HL-60 (cell line): ENCODE results near the gene KBTBD8.

Experiments used
- DNase-seq, 2 experiments: peaks; one replicate each; pipeline ENCODE4 v3.0.0-alpha.2; 2010 to 2020; ENCODE audit warnings: low read depth in 1 of 2, low spot score in 1 of 2
- H3K27ac ChIP-seq: fragments of 250-450 bp; sonication (Bioruptor Pico); replicated peaks from 2 replicates; pipeline ENCODE4 v1.5.1; 2020; ENCODE audit warnings: mild to moderate bottlenecking, moderate library complexity
- H3K27me3 ChIP-seq: fragments of 250-450 bp; sonication (Bioruptor Pico); 2 replicates; pipeline ENCODE4 v1.5.1; 2021; ENCODE audit warnings: mild to moderate bottlenecking, moderate library complexity; ENCODE audit not compliant: insufficient read depth, poor library complexity, severe bottlenecking
- H3K4me3 ChIP-seq: replicated peaks from 2 replicates; pipeline ENCODE4 v1.5.1; 2011; ENCODE audit warnings: mild to moderate bottlenecking, control low read depth, low read length; ENCODE audit not compliant: insufficient read depth
- CTCF ChIP-seq: IDR thresholded peaks from one replicate; pipeline ENCODE4 v1.5.1; 2011; ENCODE audit warnings: low read length, control low read depth, inconsistent platforms; ENCODE audit not compliant: insufficient read depth
- GABPA ChIP-seq: IDR thresholded peaks from 2 replicates; pipeline ENCODE4 v1.6.1; 2012; ENCODE audit warnings: low read depth
- POLR2AphosphoS5 ChIP-seq: IDR thresholded peaks from 2 replicates; pipeline ENCODE4 v1.6.1; 2012; ENCODE audit warnings: low read depth
- SPI1 ChIP-seq: IDR thresholded peaks from 2 replicates; pipeline ENCODE4 v1.6.1; 2012; ENCODE audit warnings: low read depth, mild to moderate bottlenecking, borderline replicate concordance
- TF ChIP-seq, protein P1 (sequence below): IDR thresholded peaks from 2 replicates; pipeline ENCODE4 v1.6.1; 2012; ENCODE audit warnings: low read depth; ENCODE audit not compliant: insufficient replicate concordance

The KBTBD8 gene

GRCh38 chr3:66952357-66952756, 45.8 kb upstream of the KBTBD8 start:
- peaks cover 3% of the 10 kb centered on the region for H3K27me3 ChIP-seq
- H3K27ac ChIP-seq: no peak overlapping the region
- no peak overlapping the region for H3K4me3 ChIP-seq
- DNase-seq: no peak
- no peak for TF ChIP-seq CTCF
- no peak for TF ChIP-seq POLR2AphosphoS5
- TF ChIP-seq, protein P1, sequence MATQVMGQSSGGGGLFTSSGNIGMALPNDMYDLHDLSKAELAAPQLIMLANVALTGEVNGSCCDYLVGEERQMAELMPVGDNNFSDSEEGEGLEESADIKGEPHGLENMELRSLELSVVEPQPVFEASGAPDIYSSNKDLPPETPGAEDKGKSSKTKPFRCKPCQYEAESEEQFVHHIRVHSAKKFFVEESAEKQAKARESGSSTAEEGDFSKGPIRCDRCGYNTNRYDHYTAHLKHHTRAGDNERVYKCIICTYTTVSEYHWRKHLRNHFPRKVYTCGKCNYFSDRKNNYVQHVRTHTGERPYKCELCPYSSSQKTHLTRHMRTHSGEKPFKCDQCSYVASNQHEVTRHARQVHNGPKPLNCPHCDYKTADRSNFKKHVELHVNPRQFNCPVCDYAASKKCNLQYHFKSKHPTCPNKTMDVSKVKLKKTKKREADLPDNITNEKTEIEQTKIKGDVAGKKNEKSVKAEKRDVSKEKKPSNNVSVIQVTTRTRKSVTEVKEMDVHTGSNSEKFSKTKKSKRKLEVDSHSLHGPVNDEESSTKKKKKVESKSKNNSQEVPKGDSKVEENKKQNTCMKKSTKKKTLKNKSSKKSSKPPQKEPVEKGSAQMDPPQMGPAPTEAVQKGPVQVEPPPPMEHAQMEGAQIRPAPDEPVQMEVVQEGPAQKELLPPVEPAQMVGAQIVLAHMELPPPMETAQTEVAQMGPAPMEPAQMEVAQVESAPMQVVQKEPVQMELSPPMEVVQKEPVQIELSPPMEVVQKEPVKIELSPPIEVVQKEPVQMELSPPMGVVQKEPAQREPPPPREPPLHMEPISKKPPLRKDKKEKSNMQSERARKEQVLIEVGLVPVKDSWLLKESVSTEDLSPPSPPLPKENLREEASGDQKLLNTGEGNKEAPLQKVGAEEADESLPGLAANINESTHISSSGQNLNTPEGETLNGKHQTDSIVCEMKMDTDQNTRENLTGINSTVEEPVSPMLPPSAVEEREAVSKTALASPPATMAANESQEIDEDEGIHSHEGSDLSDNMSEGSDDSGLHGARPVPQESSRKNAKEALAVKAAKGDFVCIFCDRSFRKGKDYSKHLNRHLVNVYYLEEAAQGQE: no peak
- no peak for TF ChIP-seq GABPA
- no peak for TF ChIP-seq SPI1

GRCh38 chr3:66953934-66954445, 44.1 kb upstream of the KBTBD8 start:
- H3K27me3 ChIP-seq: peaks cover 3% of the 10 kb centered on the region
- H3K4me3 ChIP-seq: no peak overlapping the region
- H3K27ac ChIP-seq: no peak overlapping the region
- TF ChIP-seq CTCF (no peak), POLR2AphosphoS5 (no peak)
- TF ChIP-seq, protein P1: no peak
- no peak for DNase-seq

DNA sequence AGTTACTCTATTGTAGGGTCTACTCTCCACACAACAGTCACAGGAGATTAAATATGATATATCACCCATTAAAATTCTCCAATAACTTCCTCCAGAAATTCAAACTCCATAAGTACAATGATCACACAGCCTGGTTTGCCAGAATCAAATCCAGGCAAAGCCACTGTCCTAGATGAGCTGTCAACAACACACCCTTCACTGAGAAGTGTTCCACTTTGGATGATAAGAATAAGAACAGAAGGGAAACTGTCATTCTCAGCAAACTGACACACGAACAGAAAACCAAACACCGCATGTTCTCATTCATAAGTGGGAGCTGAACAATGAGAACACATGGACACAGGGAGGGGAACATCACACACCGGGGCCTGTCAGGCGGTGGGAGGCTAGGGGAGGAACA, 41.4 kb upstream of the KBTBD8 start:
- Histone ChIP-seq H3K4me3 (no peak overlapping the region), H3K27me3 (peaks cover 2% of the 10 kb centered on the region), H3K27ac (no peak overlapping the region)
- no peak for DNase-seq
- TF ChIP-seq, protein P1: no peak
- TF ChIP-seq GABPA: no peak
- TF ChIP-seq SPI1: no peak
- TF ChIP-seq CTCF: no peak
- TF ChIP-seq POLR2AphosphoS5: no peak
